K562 (cell line): ENCODE data around the gene ZNF346. TPM values are rescaled to one million over a fixed set of nuclear protein-coding genes. Genes with fewer than 3 reads are reported as not detected.

Experiments
- ATAC-seq: fragments of 200-7000 bp; cut with Tn5 transposase; 3 replicates; pipeline ENCODE4 v1.9.1; 2020; ENCODE audit warnings: moderate library complexity
- BruUV-seq: library from RNA; stranded (reverse); fragments of 400-500 nt; replicated peaks from 2 replicates; lab custom pipeline; 2021; lab: Mats Ljungman, UMichigan
- CTCF ChIA-PET: fragments of 300-600 bp; formaldehyde crosslinking; extraction: SDS; loops from one replicate; lab custom pipeline; 2021; ENCODE audit warnings: low intra/inter-chr PET ratio; lab: Yijun Ruan, JAX
- POLR2A ChIA-PET: fragments of 300-600, 350-650 bp; sonication (Branson Sonifier 250); formaldehyde crosslinking; extraction: SDS; loops from one replicate; lab custom pipeline; 2021; ENCODE audit warnings: antibody characterized with exemption, inconsistent platforms; lab: Yijun Ruan, JAX
- DNase-seq, 4 experiments: peaks; one replicate each; pipeline versions ENCODE4 v3.0.0 to v3.0.0-alpha.2; 2011 to 2018; ENCODE audit warnings: low spot score in 3 of 4, mixed read lengths in 3 of 4; ENCODE audit errors: extremely low read depth in 1 of 4
- FAIRE-seq: peaks from 2 replicates; lab custom pipeline; 2011; peaks lifted over from hg19 to GRCh38; lab: Jason Lieb, UNC
- H2AFZ ChIP-seq: 2 replicates; pipeline ENCODE4 v1.6.0; 2011; ENCODE audit warnings: low read depth, low read length, control low read depth, inconsistent platforms
- H3K27ac ChIP-seq: fragments of 200-600 bp; 3 replicates; pipeline ENCODE4 v1.8.0; 2011; ENCODE audit warnings: low read depth, mild to moderate bottlenecking, control low read depth, inconsistent platforms, low read length, moderate library complexity, mixed read lengths; ENCODE audit errors: extremely low read depth
- H3K27me3 ChIP-seq, 2 experiments: fragments of 300-600 bp in 1 of 2; 2 replicates in 1 of 2; 3 replicates in 1 of 2; pipeline versions ENCODE4 v1.6.0 to v1.8.0; 2011; ENCODE audit warnings: inconsistent platforms in 2 of 2, low read length in 2 of 2, mild to moderate bottlenecking in 1 of 2, mixed read lengths in 1 of 2, moderate library complexity in 1 of 2; ENCODE audit not compliant: control insufficient read depth in 2 of 2, insufficient read depth in 2 of 2
- H3K36me3 ChIP-seq: fragments of 300-600 bp; 3 replicates; pipeline ENCODE4 v1.8.0; 2011; ENCODE audit warnings: mild to moderate bottlenecking, low read length, inconsistent platforms; ENCODE audit not compliant: control insufficient read depth, insufficient read depth
- H3K4me1 ChIP-seq, 2 experiments: fragments of 200-600 bp in 1 of 2; replicated peaks in 1 of 2; 2 replicates in 1 of 2; 3 replicates in 1 of 2; pipeline versions ENCODE4 v1.5.1 to v1.8.0; 2011; ENCODE audit warnings: inconsistent platforms in 2 of 2, low read length in 2 of 2, mild to moderate bottlenecking in 1 of 2, mixed read lengths in 1 of 2, moderate library complexity in 1 of 2; ENCODE audit not compliant: control insufficient read depth in 2 of 2, insufficient read depth in 2 of 2
- H3K4me2 ChIP-seq: 2 replicates; pipeline ENCODE4 v1.6.1; 2011; ENCODE audit warnings: low read length, control low read depth, inconsistent platforms, mixed read lengths; ENCODE audit not compliant: insufficient read depth
- H3K4me3 ChIP-seq: fragments of 200-600 bp; sonication (generic), shearing (Covaris generic); 2 replicates; pipeline ENCODE4 v1.5.1; 2016; ENCODE audit warnings: control low read depth, inconsistent platforms
- H3K79me2 ChIP-seq: fragments of 200-600 bp; 3 replicates; pipeline ENCODE4 v1.8.0; 2011; ENCODE audit warnings: low read length, inconsistent platforms; ENCODE audit not compliant: control insufficient read depth, insufficient read depth
- H3K9ac ChIP-seq, 2 experiments: 2 replicates each; pipeline versions ENCODE4 v1.6.0 to v1.6.1; 2011; ENCODE audit warnings: low read depth in 2 of 2, low read length in 2 of 2, control low read depth in 1 of 2, inconsistent platforms in 1 of 2, mild to moderate bottlenecking in 1 of 2, mixed read lengths in 1 of 2; ENCODE audit not compliant: insufficient read depth in 1 of 2
- H3K9me1 ChIP-seq: one replicate; pipeline ENCODE4 v1.6.0; 2011; ENCODE audit warnings: inconsistent platforms, mild to moderate bottlenecking, low read length, moderate library complexity; ENCODE audit not compliant: control insufficient read depth, insufficient read depth
- H3K9me3 ChIP-seq: replicated peaks from 2 replicates; pipeline ENCODE4 v1.5.1; 2011; ENCODE audit warnings: low read depth, low read length, inconsistent platforms; ENCODE audit not compliant: control insufficient read depth, insufficient read depth
- H4K20me1 ChIP-seq: replicated peaks from 2 replicates; pipeline ENCODE4 v1.6.1; 2011; ENCODE audit warnings: low read length, inconsistent platforms, mixed read lengths; ENCODE audit not compliant: control insufficient read depth, insufficient read depth
- C11orf30 ChIP-seq: fragments of 450-650 bp; IDR thresholded peaks from 2 replicates; pipeline ENCODE4 v1.6.1; 2016; ENCODE audit warnings: low read depth, mild to moderate bottlenecking
- HIVEP1 ChIP-seq: fragments of 250-450 bp; sonication (Bioruptor Pico); IDR thresholded peaks from 2 replicates; pipeline ENCODE4 v1.4.0; 2020; ENCODE audit warnings: mild to moderate bottlenecking
- JUN ChIP-seq, 2 experiments: sonication (generic) in 1 of 2; formaldehyde crosslinking in 1 of 2; IDR thresholded peaks; 2 replicates each; pipeline versions ENCODE4 v1.6.1 to v1.8.0; 2012 to 2022; ENCODE audit warnings: borderline replicate concordance in 2 of 2, mild to moderate bottlenecking in 2 of 2, improper control_type of control experiment in 1 of 2, low read depth in 1 of 2, low read length in 1 of 2, missing genetic modification reagents in 1 of 2
- KDM1A ChIP-seq, 2 experiments: fragments of 450-650 bp; IDR thresholded peaks; 2 replicates each; pipeline ENCODE4 v1.6.1; 2016; ENCODE audit warnings: mild to moderate bottlenecking in 2 of 2
- MAFF ChIP-seq: IDR thresholded peaks from 2 replicates; pipeline ENCODE4 v1.6.1; 2012; ENCODE audit warnings: low read length, improper control_type of control experiment
- MAFG ChIP-seq: fragments of 450-650 bp; conservative IDR thresholded peaks from 2 replicates; pipeline ENCODE4 v1.6.1; 2016; ENCODE audit warnings: missing genetic modification characterization, missing compliant biosample characterization
- MAFK ChIP-seq: IDR thresholded peaks from 2 replicates; pipeline ENCODE4 v1.6.1; 2011; ENCODE audit warnings: low read length, improper control_type of control experiment
- SIN3A ChIP-seq, 2 experiments: fragments of 150-350 bp in 1 of 2; IDR thresholded peaks; 2 replicates each; pipeline ENCODE4 v1.6.1; 2011 to 2016; ENCODE audit warnings: borderline replicate concordance in 2 of 2, low read depth in 2 of 2, low read length in 2 of 2, mild to moderate bottlenecking in 2 of 2, moderate library complexity in 2 of 2; ENCODE audit not compliant: control insufficient read depth in 1 of 2
- ZNF316 ChIP-seq: fragments of 450-650 bp; IDR thresholded peaks from 2 replicates; pipeline ENCODE4 v1.6.1; 2016
- ZNF707 ChIP-seq: fragments of 250-450 bp; sonication (Bioruptor Pico); conservative IDR thresholded peaks from 2 replicates; pipeline ENCODE4 v1.8.0; 2022; ENCODE audit warnings: inconsistent platforms, mild to moderate bottlenecking, moderate library complexity
- WGBS: fragments of 100-300 bp; shearing (Covaris generic); methylation state at CpG from one replicate; pipeline ENCODE4 v1.1.6; 2016; ENCODE audit warnings: low coverage, mixed read lengths; ENCODE audit not compliant: insufficient coverage; ENCODE audit errors: missing lambda C conversion rate; 5-methylcytosine and 5-hydroxymethylcytosine counted together
- in situ Hi-C: fragments of 300-500 bp; cut with MboI; formaldehyde crosslinking; loops from 4 replicates; pipeline ENCODE4 v1.15.0; 2018; ENCODE audit warnings: inconsistent platforms, mixed read lengths
- intact Hi-C: fragments of 100-400 bp; cut with micrococcal nuclease; formaldehyde crosslinking; loops from 2 replicates; pipeline ENCODE4 v1.14.2; 2022
- polyA plus RNA-seq, 8 experiments: library from polyadenylated mRNA; depleted of rRNA in 4 of 8; stranded (reverse) in 5 of 8; unstranded in 3 of 8; fragments of >200 nt; fragmentation: Nextera tagmentation in 2 of 8; fragmentation: Illumina TruSeq in 1 of 8; extraction: Ambion mirVana in 2 of 8; extraction: Trizol in 1 of 8; gene quantifications; 2 replicates each; pipeline versions ENCODE4 v1.2.1 to v1.2.3, GENCODE V29; 2011 to 2014; ENCODE audit warnings: inconsistent platforms in 1 of 8, missing spikeins in 1 of 8
- total RNA-seq, 7 experiments: library from RNA; depleted of rRNA in 6 of 7; stranded (reverse); fragments of >200 nt in 6 of 7; fragmentation: Illumina TruSeq in 2 of 7; extraction: Trizol in 2 of 7; gene quantifications; 2 replicates each; pipeline versions ENCODE4 v1.2.1 to v1.2.3, GENCODE V29; 2011 to 2021; ENCODE audit warnings: low replicate concordance in 1 of 7
- TF ChIP-seq, protein P1 (sequence below): fragments of 250-450 bp; sonication (Bioruptor Pico); IDR thresholded peaks from 2 replicates; pipeline ENCODE4 v1.5.0; 2022; ENCODE audit warnings: mild to moderate bottlenecking
- TF ChIP-seq, protein P2 (sequence below): fragments of 450-650 bp; IDR thresholded peaks from 2 replicates; pipeline ENCODE4 v1.6.1; 2018; ENCODE audit warnings: mild to moderate bottlenecking, low read depth; ENCODE audit not compliant: partially characterized antibody

ZNF346 gene
- total and polyA plus RNA-seq, 9 of the 15 experiments (the other 6 are each of a cell fraction or from before 2014, with no cell fraction given), result 5.0 to 25.1 (median 20.1) TPM

DNA sequence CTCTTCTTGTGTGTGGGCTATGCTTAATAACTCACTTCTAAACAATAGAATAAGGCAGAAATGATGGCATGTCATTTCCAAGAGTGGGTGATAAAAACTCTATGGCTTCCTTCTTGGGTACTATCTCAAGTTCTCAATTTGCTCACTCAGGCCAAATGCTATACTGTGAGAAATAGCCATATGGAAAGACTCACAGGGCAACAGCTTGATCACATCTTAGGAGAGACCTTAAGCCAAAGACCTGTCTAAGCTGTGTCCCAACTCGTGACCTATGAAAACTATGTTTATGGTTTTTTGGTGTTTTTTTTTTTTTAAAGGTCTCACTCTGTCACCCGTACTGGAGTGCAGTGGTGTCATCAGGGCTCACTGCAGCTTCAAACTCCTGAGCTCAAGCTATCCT is 13.8 kb upstream of the ZNF346 start:
- Histone ChIP-seq H3K9me1 (no peaks in the 10 kb centered on the region), H3K79me2 (peaks cover 29% of the 10 kb centered on the region), H3K36me3 (peaks cover 14% of the 10 kb centered on the region), H2AFZ (no peak overlapping the region), H3K4me1 (peaks cover 3 to 20% of the 10 kb centered on the region in 2 experiments; a peak in 3 of 5 replicates), H3K27me3 (no peaks in the 10 kb centered on the region), H3K9me3 (no peaks in the 10 kb centered on the region), H3K27ac (no peak overlapping the region), H3K9ac (no peak overlapping the region; a peak in 1 of 4 replicates), H3K4me3 (no peak overlapping the region), H3K4me2 (no peak overlapping the region), H4K20me1 (peaks cover 17% of the 10 kb centered on the region)
- POLR2A ChIA-PET, result interaction anchor here (0.6 to 1.4 kb wide), 3 partner anchors 13 to 82 kb away, joined by 3 to 5 read pairs (median 3); partner anchors contain the start of gene ZNF346
- TF ChIP-seq, protein P1, sequence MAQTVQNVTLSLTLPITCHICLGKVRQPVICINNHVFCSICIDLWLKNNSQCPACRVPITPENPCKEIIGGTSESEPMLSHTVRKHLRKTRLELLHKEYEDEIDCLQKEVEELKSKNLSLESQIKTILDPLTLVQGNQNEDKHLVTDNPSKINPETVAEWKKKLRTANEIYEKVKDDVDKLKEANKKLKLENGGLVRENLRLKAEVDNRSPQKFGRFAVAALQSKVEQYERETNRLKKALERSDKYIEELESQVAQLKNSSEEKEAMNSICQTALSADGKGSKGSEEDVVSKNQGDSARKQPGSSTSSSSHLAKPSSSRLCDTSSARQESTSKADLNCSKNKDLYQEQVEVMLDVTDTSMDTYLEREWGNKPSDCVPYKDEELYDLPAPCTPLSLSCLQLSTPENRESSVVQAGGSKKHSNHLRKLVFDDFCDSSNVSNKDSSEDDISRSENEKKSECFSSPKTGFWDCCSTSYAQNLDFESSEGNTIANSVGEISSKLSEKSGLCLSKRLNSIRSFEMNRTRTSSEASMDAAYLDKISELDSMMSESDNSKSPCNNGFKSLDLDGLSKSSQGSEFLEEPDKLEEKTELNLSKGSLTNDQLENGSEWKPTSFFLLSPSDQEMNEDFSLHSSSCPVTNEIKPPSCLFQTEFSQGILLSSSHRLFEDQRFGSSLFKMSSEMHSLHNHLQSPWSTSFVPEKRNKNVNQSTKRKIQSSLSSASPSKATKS, result no peak
- TF ChIP-seq KDM1A (IDR thresholded peaks at IDR 0.05), result no peak
- DNase-seq (no peak), ATAC-seq (no peak), FAIRE-seq (no peak)
- in situ Hi-C loops (no loop called here), intact Hi-C loops (no loop called here)
- WGBS, result 55% methylated on average over 2 of the region's 2 CpGs
- CTCF ChIA-PET, result interaction anchor here (0.6 kb wide), 1 partner anchor 103 kb away, joined by 3 read pairs; no protein-coding TSS in a partner anchor
- BruUV-seq, result no TSS peak

DNA sequence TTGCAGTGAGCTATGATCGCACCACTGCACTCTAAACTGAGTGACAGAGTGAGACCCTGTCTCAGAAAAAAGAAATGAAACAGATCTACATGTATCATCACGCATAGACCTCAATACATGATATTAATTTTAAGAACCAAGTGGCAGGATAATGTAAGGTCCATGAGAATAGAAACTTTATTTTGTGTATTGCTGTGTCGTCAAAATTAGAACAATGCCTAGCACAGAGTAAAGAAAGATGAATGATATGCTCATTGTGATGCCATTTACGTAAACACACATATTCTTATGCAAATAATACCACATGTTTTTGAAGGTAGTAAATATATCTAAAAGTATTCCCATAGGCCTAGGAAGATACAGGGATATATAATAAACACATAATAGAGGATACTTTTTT is 12.3 kb upstream of the ZNF346 start:
- H3K9ac ChIP-seq, result no peak overlapping the region
- intact Hi-C loops, result no loop called here
- H3K9me1 ChIP-seq, result no peaks in the 10 kb centered on the region
- ChIA-PET POLR2A (interaction anchor here (0.6 kb wide), 1 partner anchor 316 kb away, joined by 4 read pairs; no protein-coding TSS in a partner anchor), CTCF (interaction anchor here (0.8 kb wide), 1 partner anchor 94 kb away, joined by 4 read pairs; no protein-coding TSS in a partner anchor)
- no peak overlapping the region for H2AFZ ChIP-seq
- H4K20me1 ChIP-seq, result peaks cover 6% of the 10 kb centered on the region
- DNase-seq (no peak), FAIRE-seq (no peak), ATAC-seq (no peak)
- H3K9me3 ChIP-seq, result no peaks in the 10 kb centered on the region
- in situ Hi-C loops, result no loop called here
- peaks cover 5 to 13% of the 10 kb centered on the region in 2 experiments; a peak in 4 of 5 replicates for H3K4me1 ChIP-seq
- no peak overlapping the region for H3K27ac ChIP-seq
- H3K27me3 ChIP-seq, result no peaks in the 10 kb centered on the region
- no peak overlapping the region for H3K4me3 ChIP-seq
- no TSS peak for BruUV-seq
- WGBS, result 88% methylated on average over 4 of the region's 4 CpGs
- H3K4me2 ChIP-seq, result no peak overlapping the region
- peaks cover 14% of the 10 kb centered on the region for H3K79me2 ChIP-seq
- peaks cover 3% of the 10 kb centered on the region; the same call in 2 of the 3 replicates for H3K36me3 ChIP-seq
- no peak for TF ChIP-seq HIVEP1 (CRISPR knock-in tag)
- TF ChIP-seq MAFF, result peak; percentile 86
- TF ChIP-seq MAFG (tag), result peak; percentile 81
- TF ChIP-seq SIN3A (IDR thresholded peaks at IDR 0.05; ENCODE audit: borderline replicate concordance in 2 of 2, control insufficient read depth in 1 of 2, low read depth in 2 of 2, low read length in 2 of 2), result no peak
- TF ChIP-seq, protein P2, sequence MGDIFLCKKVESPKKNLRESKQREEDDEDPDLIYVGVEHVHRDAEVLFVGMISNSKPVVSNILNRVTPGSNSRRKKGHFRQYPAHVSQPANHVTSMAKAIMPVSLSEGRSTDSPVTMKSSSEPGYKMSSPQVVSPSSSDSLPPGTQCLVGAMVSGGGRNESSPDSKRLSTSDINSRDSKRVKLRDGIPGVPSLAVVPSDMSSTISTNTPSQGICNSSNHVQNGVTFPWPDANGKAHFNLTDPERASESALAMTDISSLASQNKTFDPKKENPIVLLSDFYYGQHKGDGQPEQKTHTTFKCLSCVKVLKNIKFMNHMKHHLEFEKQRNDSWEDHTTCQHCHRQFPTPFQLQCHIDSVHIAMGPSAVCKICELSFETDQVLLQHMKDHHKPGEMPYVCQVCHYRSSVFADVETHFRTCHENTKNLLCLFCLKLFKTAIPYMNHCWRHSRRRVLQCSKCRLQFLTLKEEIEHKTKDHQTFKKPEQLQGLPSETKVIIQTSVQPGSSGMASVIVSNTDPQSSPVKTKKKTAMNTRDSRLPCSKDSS, result no peak
- TF ChIP-seq ZNF707, result no peak
- peak; percentile 89 for TF ChIP-seq C11orf30
- TF ChIP-seq ZNF316, result peak; percentile 94
- TF ChIP-seq JUN (IDR thresholded peaks at IDR 0.05; ENCODE audit: borderline replicate concordance, low read depth, low read length), result no peak
- no peak for TF ChIP-seq JUN (CRISPR knock-in tag; IDR thresholded peaks at IDR 0.05; ENCODE audit: borderline replicate concordance)
- peak; percentile 87 for TF ChIP-seq MAFK
